Lung (tissue), 12 donors: ENCODE measurements around the gene PRR7. TPM values are rescaled to one million over a fixed set of nuclear protein-coding genes. Genes with fewer than 3 reads are reported as not detected.

ENCODE experiments used
- ATAC-seq: fragments of 200-7000 bp; cut with Tn5 transposase; one replicate; pipeline ENCODE4 v1.9.1; 2020; ENCODE audit warnings: moderate number of reproducible peaks; ENCODE audit not compliant: insufficient read depth, low FRiP score
- DNase-seq, 3 donors: peaks; one replicate each; pipeline ENCODE4 v3.0.0-alpha.2; 2013 to 2017
- H3K27ac ChIP-seq, 2 donors: one replicate each; pipeline ENCODE4 v1.5.1; 2013; ENCODE audit warnings: mild to moderate bottlenecking in 2 of 2, moderate library complexity in 2 of 2, control low read depth in 1 of 2, inconsistent platforms in 1 of 2, low read depth in 1 of 2, low read length in 1 of 2
- H3K27me3 ChIP-seq, 3 donors: one replicate each; pipeline ENCODE4 v1.5.1; 2013; ENCODE audit warnings: low read length in 2 of 3; ENCODE audit not compliant: control insufficient read depth in 3 of 3, insufficient read depth in 3 of 3
- H3K36me3 ChIP-seq, 4 donors: one replicate each; pipeline ENCODE4 v1.5.1; 2013; ENCODE audit warnings: low read length in 4 of 4, mild to moderate bottlenecking in 1 of 4, moderate library complexity in 1 of 4; ENCODE audit not compliant: control insufficient read depth in 4 of 4, insufficient read depth in 4 of 4
- H3K4me1 ChIP-seq, 5 donors: one replicate each; pipeline ENCODE4 v1.5.1; 2013; ENCODE audit warnings: low read length in 5 of 5, mild to moderate bottlenecking in 2 of 5, moderate library complexity in 1 of 5; ENCODE audit not compliant: control insufficient read depth in 5 of 5, insufficient read depth in 5 of 5
- H3K4me3 ChIP-seq: one replicate; pipeline ENCODE4 v1.5.1; 2013; ENCODE audit warnings: mild to moderate bottlenecking, control low read depth, moderate library complexity
- H3K9ac ChIP-seq, 2 donors: one replicate each; pipeline ENCODE4 v1.5.1; 2013; ENCODE audit warnings: low read length in 2 of 2, control low read depth in 1 of 2; ENCODE audit not compliant: insufficient read depth in 1 of 2
- H3K9me3 ChIP-seq, 4 donors: one replicate each; pipeline ENCODE4 v1.5.1; 2013; ENCODE audit warnings: low read length in 3 of 4, mild to moderate bottlenecking in 1 of 4, moderate library complexity in 1 of 4; ENCODE audit not compliant: control insufficient read depth in 4 of 4, insufficient read depth in 3 of 4
- WGBS, 2 donors: extraction: QIAGEN DNeasy Blood & Tissue Kit; methylation state at CpG; one replicate each; pipeline ENCODE4 v1.1.7; 2013; 5-methylcytosine and 5-hydroxymethylcytosine counted together
- polyA plus RNA-seq, 2 donors: library from polyadenylated mRNA; stranded (reverse); fragments of 200-250 nt; gene quantifications; one replicate each; pipeline ENCODE4 v1.2.1, GENCODE V29; 2013
- total RNA-seq, 2 donors: library from RNA; depleted of rRNA in 1 of 2; stranded (reverse); fragments of >200 nt in 1 of 2; gene quantifications; one replicate each; pipeline ENCODE4 v1.2.1, GENCODE V29; 2014 to 2021
- TF ChIP-seq, protein P1 (sequence below): IDR thresholded peaks from 2 replicates; pipeline ENCODE4 v1.5.1; 2012; ENCODE audit warnings: mild to moderate bottlenecking; ENCODE audit errors: control extremely low read depth, extremely low read depth
- donor health status: control.
- donor health status: control.
- donor health status: Bipolar disorder and iron deficiency.
- donor health status: healthy.
- donor health status: DM: yes; HTN: yes; CAD: no.

The PRR7 gene
- total and polyA plus RNA-seq, 4 donors, result 1.9 to 7.2 (median 4.0) TPM

DNA sequence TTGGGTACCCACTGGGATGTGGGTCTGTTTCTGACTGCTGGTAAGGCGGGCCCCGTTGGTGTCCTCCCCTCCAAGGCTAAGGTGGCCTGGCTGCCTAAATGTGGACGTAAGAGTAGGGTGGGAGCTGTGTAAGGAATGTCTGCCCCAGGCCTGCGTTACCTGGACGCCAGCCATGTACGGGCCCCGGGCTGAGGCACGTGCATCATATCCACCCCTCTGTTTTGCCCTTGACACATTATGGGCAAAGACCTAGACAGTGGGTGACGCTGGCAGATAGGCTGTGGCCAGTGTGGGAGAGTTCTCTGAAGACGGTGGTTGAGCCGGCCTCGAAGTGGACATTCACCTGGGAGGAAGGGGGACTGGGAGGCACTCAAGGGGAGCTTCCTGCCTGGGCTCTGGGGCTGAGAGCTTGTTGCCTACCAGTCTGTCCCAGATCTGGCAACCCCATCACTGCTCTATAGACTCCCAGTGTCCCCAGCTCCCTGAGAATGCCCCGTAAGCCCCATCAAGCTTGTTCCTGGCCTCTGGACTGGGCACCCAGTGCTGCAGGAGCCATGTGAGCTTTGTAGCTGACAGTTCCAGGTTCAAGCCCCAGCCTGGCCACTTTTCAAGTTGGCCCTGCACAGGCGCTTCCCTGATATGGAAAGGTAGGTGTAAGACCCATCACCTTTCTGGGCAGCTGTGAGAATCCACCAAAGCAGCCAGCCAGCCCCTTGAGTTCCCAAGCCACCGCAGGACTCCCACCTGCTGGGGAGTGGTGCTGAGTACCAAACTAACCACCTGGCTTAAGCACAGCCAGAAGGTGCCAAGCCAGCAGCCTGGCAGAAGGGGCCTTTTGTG is 3.2 kb upstream of the PRR7 start:
- peaks cover 0 to 9% (median 7%) of the 10 kb centered on the region in 3 donors for H3K27me3 ChIP-seq
- WGBS, 2 donors, result 84 to 87% methylated on average over 15 of the region's 15 CpGs
- TF ChIP-seq, protein P1, sequence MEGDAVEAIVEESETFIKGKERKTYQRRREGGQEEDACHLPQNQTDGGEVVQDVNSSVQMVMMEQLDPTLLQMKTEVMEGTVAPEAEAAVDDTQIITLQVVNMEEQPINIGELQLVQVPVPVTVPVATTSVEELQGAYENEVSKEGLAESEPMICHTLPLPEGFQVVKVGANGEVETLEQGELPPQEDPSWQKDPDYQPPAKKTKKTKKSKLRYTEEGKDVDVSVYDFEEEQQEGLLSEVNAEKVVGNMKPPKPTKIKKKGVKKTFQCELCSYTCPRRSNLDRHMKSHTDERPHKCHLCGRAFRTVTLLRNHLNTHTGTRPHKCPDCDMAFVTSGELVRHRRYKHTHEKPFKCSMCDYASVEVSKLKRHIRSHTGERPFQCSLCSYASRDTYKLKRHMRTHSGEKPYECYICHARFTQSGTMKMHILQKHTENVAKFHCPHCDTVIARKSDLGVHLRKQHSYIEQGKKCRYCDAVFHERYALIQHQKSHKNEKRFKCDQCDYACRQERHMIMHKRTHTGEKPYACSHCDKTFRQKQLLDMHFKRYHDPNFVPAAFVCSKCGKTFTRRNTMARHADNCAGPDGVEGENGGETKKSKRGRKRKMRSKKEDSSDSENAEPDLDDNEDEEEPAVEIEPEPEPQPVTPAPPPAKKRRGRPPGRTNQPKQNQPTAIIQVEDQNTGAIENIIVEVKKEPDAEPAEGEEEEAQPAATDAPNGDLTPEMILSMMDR, result no peak
- no peaks in the 10 kb centered on the region for H3K9me3 ChIP-seq
- H3K4me1 ChIP-seq, result peaks cover 0 to 16% (median 11%) of the 10 kb centered on the region in 5 donors
- H3K4me3 ChIP-seq, result no peak overlapping the region
- H3K36me3 ChIP-seq, result peaks cover 0 to 28% (median 7%) of the 10 kb centered on the region in 4 donors
- no peak for ATAC-seq
- no peak overlapping the region for H3K27ac ChIP-seq
- no peak for DNase-seq
- no peak overlapping the region for H3K9ac ChIP-seq

DNA sequence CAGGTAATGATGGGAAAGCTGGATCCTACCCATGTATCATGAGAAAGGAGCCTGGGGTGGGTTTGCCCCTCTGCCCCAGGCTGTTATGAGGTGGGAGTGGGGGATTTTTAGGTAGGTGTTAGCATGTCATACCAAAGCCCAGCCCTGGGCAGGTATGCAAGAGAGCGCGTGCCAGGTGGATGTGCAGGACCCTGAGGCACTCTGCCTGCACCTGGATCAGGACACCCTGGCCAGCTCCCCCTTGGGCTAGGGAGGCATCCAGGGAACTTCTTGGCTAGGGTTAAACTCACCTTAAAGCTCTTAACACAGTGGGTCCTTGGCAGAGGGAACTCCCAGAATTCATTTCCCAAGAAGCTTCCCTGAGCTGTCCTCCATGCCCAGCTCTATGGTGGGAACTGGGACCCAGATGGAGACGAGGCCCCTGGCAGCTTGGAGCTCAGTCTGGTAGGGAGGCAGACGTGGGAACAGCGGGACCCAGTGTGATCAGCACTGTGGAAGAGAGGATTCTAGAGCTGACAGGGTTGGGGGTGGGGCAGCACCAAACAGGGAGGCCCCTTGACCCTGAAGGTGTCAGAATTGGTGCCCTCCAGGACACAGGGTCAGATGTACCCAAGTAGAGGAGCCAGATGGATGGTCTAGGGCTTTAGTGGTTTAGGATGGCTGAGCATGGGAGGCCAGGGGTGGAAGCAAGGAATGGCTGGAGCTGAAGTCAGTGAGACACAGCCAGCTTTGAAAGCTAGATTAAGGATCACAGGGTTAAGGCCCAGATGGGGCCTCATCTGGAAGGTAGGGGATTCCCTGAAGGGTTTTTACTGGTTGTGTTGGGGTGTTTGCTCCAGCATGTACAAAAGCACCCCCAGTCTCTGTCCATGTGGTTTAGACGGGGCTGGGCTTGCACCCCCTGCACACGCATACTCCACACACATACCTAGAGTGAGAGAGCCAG is 2.2 kb upstream of the PRR7 start:
- peaks cover 0 to 9% (median 8%) of the 10 kb centered on the region in 3 donors for H3K27me3 ChIP-seq
- no peak overlapping the region for H3K27ac ChIP-seq
- DNase-seq (no peak), ATAC-seq (no peak)
- no peaks in the 10 kb centered on the region for H3K9me3 ChIP-seq
- H3K4me1 ChIP-seq, result peaks cover 0 to 16% (median 11%) of the 10 kb centered on the region in 5 donors
- H3K36me3 ChIP-seq, result peaks cover 0 to 25% (median 4%) of the 10 kb centered on the region in 4 donors
- no peak overlapping the region for H3K9ac ChIP-seq
- no peak overlapping the region for H3K4me3 ChIP-seq
- WGBS, 2 donors, result 64 to 73% methylated on average over 7 of the region's 7 CpGs
- TF ChIP-seq, protein P1, result no peak

DNA sequence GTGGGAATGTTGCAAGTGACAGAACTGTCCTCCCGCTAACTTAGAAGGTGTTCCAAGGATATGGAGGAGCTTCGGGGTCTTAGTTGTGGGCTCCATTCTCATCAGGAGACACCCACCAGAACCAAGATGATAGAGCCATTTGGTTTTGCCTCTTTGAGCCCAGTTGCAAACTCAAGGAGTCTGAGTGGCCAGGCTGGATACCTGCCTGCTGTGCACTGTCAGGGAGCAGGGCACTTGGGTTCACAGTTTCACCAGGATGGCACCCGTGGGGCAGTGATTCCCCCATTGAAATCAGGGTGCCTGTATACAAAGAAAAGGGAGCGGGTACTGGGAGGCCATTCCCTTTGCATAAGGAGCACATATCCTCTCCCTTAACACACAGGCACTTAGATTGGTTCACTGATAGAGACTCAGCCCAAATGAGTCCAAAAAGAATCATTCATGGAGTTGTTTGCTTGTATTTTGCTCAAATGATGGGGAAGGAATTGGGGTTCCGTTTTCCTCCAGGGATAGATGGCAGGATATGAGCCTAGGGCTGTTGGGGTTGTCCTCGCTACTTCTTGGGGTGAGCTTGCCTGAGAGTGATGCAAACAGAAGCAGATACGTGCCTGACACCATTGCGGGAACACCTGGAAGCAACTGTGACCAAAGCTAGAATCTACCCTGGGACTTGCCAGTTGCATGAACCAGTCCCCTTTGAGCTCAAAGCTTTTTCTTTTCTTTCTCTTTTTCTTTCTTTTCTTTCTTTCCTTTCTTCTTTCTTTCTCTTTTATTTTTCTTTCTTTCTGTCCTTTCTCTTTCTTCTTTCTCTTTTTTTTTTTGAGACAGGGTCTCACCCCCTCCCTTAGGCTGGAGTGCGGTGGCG is 1.3 kb upstream of the PRR7 start:
- 50 to 52% methylated on average over 10 of the region's 10 CpGs for WGBS, 2 donors
- DNase-seq (no peak), ATAC-seq (no peak)

More for the DNA sequence above, 1.3 kb upstream of the PRR7 start:
- TF ChIP-seq, protein P1, result no peak
- peaks cover 0 to 9% (median 8%) of the 10 kb centered on the region in 3 donors for H3K27me3 ChIP-seq
- H3K36me3 ChIP-seq, result peaks cover 0 to 24% (median 2%) of the 10 kb centered on the region in 4 donors
- no peaks in the 10 kb centered on the region for H3K9me3 ChIP-seq
- H3K4me1 ChIP-seq, result peaks cover 0 to 16% (median 11%) of the 10 kb centered on the region in 5 donors
- no peak overlapping the region for H3K9ac ChIP-seq
- H3K4me3 ChIP-seq, result no peak overlapping the region
- no peak overlapping the region for H3K27ac ChIP-seq
